GM19438 (cell line): ENCODE measurements around the gene CIITA.

Experiments
- ATAC-seq: cut with Tn5 transposase; IDR thresholded peaks from one replicate; pipeline ENCODE4 v1.9.1; 2021; ENCODE audit warnings: low read depth; ENCODE audit not compliant: unreplicated experiment

CIITA gene

DNA sequence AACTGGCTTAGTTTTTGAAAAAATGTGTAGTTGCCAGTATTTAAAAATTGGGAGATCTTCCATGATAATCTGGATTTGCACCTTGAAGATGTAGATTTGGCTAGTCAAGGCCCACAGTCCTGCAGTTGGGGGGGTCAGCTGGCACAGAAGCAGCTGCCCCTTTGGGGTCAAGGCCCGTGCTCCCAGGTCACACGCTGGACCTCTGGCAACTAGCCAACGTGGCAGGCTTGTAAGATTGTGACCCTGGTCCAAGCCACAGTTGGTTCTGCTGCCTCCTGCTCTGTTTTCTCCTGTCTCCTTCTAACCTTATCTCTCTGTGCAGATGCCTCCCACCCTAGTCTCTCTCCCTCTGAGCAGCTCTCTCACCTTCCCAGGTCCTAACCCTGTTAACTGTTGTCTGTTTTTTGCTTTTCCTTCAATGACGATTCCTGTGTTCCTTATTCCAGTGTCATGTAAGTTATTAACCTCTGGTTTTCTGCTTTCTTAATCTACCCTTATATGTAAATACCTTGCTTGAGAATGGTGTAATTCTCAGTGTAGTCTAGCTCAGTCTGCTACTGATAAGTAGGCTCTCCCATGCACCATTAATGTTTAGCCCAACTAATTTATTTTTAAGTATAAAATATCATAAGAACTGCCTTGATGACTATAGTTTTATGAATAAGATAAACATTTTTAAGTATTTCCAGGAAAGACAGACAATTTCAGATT is 95.3 kb downstream of the CIITA start:
- ATAC-seq = no peak

DNA sequence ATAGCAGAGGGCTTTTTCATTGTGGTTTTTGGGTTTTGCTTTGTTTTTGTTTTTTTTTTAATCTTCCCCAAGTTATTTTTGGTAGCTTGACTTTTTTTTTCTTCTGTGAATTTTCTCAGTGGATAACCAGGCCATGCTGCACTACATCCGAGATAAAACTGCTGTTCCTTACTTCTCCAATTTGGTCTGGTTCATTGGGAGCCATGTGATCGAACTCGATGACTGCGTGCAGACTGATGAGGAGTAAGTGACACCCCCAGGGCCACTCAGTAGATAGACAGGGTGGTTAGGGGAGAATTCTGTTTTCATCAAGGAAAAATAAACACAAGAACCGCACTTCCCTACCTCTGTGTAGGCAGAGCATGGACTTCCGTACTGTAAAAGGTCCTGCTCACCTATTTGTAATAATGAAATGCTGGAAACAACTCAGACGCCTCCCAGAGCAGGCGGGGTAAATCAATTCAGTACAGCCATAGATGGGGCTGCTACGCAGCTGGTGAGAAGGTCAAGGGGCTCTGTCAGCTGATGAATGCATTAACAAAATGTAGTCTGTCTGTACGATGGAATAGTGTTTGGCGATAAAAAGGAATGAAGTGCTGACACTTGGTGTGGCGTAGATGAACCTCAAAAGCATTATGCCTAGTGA is 95.9 kb downstream of the CIITA start:
- no peak for ATAC-seq

DNA sequence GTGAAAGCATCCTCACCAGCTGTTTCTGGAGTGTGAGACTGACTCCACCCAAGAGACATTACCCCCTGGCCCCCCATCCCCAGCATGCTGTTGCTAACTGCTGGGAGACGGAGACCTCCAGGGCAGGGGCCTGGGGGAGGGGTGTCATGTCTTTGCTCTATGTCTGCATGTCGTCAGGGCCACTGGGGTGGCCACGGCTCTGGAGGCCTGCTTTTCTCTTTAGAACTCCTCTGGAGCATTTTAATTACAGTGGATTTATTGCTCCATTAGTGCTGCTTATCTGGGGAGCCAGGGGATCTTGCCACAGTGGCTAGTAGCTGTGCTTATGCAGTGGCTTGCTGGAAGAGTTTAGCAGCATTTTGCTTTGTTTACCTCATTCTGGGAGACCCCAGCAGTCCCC is 99.6 kb downstream of the CIITA start:
- no peak for ATAC-seq

DNA sequence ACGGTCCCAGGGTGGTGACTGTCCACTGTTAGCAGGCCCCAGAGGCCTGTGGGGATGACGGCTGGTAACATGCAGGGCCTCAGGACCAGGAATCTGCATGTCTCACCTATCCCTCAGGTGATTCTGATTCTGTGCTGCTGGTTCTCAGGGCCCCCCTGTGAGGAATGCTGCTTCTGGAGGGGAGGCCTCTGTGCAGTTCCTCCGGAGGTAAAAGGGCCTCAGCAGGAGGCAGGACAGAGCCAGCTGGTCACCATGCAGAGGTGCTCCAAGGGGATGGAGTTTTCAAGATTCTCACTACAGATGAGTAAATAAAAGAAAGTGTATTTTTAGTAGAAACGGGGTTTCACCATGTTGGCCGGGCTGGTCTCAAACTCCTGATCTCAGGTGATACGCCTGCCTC is 101.1 kb downstream of the CIITA start:
- no peak for ATAC-seq

DNA sequence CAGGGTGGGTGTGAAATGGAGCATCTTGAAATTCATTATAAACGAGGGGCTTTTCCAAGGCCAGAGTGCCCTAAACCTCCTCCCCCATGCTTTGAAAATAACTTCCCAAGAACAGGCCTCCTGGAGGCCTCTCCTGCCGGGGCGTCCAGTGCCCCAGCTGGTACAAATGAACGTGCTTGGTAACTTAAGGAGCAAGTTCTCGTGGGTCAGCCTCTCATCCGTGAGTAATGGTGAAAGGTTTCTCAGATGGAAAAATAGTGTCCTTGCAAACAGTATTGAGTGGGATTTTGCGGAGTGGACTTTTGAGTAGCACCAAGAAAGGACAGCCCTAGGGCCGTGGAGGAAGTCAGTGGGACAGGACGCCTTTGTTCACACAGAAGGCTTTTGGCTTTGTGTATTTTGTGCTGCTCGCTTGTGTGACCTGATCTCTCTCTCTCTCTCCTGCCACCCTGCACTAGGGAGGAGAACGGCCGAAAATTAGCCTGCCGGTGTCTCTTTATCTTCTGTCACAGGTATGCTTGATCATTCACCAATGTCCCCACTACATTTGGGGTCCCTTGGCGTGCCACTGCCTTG is 102.0 kb downstream of the CIITA start:
- ATAC-seq = no peak

DNA sequence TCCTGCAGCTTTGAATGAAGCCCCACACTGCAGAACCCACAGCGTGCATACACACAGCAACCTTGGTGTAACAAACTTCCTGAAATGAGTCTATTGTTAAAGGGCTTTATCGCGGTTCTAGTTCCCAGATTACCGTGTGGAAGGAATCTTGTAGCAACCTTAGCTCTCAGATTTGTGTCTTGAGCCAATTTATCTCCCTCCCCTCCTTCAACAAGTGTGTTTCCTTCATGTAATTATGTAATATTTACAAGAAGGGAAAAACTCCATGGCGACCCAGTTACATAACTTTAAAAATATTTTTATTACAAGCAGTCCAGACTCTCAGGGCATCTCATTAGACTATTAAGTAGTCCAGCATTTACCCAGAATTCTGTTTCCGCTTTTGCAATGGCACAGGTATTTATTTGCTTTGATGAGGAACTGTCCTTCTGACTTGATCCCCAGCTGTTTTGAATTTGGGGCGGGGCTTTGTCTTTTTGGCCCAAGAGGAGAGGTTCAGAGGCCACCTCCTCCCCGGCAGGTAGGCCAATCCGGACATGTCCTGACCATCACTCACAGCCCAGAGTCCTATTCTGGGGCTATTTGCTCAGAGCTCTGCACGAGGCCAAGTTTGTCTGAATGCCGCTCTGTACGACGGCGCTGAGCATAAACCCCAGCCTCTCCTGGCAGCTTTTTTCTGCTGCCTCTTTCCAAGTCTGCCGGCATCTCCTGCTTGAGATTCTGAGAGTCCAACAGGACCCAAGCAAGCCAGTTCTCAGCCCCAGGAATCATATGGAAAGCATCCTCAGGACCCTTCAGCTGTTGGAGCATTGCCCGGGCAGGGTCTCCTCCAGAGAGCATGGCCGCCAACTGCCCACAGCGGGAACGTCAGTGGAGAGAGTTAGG is 103.0 kb downstream of the CIITA start:
- no peak for ATAC-seq

DNA sequence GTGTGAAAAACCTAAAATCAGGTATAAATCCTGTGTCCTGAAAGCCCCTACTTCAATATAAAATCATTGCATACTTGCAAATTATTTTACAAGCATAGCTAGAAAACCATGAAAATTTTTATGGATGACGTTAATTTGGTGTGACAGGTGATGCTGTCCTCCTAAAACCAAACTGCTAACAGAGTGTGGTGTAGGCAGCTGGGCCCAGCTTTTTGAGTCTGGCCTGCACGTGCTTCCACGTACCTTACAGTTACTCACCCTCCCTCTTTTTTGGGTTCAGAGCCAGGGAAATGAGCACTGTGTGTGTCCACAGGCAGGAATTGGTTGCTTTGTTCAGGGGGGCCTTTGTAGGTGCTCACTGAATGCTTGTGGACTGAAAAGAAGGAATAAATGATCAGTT is 103.8 kb downstream of the CIITA start:
- no peak for ATAC-seq

DNA sequence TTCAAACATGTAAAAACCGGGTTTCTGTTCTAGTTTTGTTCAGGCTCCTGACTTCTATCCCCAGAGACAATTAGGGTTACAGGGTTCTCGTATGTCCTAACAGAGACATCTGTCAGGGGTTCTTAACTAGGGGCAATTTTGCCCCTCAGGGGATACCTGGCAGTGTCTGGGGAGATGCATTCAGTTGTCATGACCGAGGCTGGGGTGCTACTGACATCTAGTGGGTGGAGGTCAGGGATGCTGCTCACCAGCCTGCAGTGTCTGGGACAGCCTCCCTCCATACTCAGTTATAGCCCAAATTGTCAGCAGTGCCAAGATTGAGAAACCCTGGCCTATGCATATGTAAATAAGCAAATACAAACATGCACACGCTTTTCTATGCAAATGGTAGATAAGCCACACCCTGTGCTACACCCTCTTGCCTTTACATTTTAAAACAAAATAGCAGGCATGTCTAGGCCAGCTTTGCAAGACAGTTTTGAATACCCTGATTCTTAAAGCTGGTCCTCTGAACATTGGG is 104.8 kb downstream of the CIITA start:
- ATAC-seq = peak; percentile 61

DNA sequence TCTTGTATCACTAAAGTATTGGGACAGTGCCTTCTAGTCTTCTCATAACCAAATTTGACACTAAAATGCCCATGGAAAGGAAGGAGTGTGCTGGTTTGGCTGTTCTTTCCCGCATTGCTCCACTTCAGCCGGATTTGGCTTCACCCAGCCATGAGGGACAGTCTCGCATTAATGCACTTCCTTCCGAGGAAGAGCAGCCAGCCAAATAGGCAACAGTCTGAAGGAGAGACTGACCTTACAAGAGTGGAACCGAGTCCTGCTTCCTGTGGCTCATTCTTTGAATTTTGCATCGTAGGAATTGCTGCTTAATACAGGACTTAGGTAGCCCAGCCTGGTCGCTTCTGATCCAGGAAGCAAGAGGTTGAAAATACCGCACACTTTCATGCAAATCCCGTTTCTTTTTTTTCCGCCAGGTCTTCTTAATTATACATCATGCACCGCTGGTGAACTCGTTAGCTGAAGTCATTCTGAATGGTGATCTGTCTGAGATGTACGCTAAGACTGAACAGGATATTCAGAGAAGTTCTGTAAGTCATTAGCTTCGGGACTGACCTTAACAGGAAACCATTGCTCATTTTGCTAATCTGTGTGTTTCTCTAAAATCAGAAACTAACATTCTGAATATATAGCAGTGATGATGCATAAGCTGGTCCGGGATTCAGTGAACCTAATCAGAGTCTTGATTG is 105.6 kb downstream of the CIITA start:
- peak; percentile 45 for ATAC-seq

DNA sequence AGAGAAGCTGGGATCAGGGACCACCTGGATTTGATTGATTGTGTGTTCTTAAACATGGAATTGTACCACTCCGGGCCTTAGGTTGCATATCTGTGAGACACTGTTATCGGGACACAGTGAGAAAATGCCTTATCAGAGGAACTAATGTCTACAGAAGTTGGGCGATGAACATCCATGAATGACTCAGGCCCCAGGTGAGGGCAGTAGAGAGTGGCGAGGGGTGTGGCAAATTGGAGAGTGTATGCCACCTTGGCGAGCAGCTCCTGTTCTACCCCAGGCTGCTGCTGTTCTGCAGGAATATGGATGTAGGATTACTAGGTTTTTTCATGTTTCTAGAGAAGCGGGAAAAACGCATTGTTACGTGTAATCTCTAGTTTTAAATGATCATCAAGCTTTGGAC is 106.2 kb downstream of the CIITA start:
- ATAC-seq = peak; percentile 17

DNA sequence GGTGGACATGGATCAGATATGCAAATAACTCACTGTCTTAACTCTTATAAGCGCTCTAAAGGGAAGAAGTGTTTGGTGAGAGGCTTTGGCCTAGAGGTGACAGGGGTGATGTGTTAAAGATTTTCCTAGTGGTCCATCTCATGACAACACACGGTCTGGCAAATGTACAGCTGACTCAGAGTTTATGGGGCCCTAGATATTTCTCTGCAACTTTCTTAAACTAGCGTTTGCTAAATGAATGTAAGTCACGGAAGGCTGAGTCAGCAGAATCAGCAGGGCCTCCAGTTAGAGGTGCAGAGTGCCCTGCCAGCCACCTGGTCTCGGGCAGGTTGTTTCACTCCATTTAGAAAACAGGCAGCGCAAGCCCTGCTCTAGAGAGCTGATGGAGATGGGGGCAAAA is 107.5 kb downstream of the CIITA start:
- no peak for ATAC-seq
